Measurements from ENCODE around the gene ABCD3.

GRCh38 chr1:94543893-94544635 lies 125.9 kb downstream of the ABCD3 start:
- TF ChIP-seq MIXL1 (CRISPR knock-in tag; IDR thresholded peaks at IDR 0.05) (no peak), SUZ12 (IDR thresholded peaks at IDR 0.05; ENCODE audit: low read depth, low read length) (no peak)
- TF ChIP-seq, protein P1, sequence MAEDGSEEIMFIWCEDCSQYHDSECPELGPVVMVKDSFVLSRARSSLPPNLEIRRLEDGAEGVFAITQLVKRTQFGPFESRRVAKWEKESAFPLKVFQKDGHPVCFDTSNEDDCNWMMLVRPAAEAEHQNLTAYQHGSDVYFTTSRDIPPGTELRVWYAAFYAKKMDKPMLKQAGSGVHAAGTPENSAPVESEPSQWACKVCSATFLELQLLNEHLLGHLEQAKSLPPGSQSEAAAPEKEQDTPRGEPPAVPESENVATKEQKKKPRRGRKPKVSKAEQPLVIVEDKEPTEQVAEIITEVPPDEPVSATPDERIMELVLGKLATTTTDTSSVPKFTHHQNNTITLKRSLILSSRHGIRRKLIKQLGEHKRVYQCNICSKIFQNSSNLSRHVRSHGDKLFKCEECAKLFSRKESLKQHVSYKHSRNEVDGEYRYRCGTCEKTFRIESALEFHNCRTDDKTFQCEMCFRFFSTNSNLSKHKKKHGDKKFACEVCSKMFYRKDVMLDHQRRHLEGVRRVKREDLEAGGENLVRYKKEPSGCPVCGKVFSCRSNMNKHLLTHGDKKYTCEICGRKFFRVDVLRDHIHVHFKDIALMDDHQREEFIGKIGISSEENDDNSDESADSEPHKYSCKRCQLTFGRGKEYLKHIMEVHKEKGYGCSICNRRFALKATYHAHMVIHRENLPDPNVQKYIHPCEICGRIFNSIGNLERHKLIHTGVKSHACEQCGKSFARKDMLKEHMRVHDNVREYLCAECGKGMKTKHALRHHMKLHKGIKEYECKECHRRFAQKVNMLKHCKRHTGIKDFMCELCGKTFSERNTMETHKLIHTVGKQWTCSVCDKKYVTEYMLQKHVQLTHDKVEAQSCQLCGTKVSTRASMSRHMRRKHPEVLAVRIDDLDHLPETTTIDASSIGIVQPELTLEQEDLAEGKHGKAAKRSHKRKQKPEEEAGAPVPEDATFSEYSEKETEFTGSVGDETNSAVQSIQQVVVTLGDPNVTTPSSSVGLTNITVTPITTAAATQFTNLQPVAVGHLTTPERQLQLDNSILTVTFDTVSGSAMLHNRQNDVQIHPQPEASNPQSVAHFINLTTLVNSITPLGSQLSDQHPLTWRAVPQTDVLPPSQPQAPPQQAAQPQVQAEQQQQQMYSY (CRISPR knock-in tag; IDR thresholded peaks at IDR 0.05) = no peak

Measured in HepG2 (cell line).